PC-3 (cell line): ENCODE measurements around the gene UBC.

Experiments
- EZH2phosphoT487 ChIP-seq: fragments of 300-600 bp; sonication (generic); IDR thresholded peaks from 2 replicates; pipeline ENCODE4 v1.6.1; 2018; ENCODE audit warnings: mild to moderate bottlenecking, antibody characterized with exemption, low read length, borderline replicate concordance
- TF ChIP-seq, protein P1 (sequence below): fragments of 300-600 bp; sonication (generic); conservative IDR thresholded peaks from 2 replicates; pipeline ENCODE4 v1.5.1; 2017; ENCODE audit warnings: antibody characterized with exemption, low read depth, mild to moderate bottlenecking, low read length

DNA sequence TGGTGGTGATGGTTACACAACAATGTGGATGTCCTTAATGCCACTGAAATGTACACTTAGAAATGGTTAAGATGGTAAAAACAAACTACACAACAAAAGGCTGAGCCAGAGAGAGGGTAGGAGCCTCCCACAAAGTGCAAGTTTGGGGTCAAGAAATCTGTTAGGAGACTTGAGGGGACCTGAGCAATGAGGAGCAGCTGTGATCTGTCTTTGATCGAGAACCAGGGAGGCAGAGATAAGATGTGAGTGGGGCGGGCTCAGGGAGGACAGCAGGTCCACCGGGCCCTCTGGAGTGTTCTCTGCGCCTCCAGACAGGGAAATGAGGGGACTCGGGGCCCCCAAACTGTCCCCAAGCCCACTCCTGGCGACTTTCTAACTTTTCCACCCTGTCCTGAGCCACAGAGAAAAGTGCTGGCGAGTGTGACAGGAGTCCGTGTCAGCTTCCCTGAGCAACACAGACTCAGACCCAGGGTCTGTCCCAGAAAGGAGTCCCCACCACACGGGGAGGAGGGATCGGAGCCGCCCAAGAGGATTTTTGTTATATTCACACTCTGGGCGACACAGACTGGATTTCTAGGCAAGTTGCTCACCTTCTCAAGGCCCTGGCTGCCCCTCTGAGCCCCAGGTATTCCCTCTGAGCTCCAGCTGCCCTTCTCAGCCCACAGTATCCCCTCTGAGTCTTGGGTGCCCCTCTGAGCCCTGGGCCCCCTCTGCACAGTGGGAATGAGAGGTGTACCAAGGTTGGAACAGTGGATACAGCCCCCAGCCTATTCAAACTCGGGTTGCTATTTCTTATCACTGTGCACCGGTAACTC is 39.3 kb downstream of the UBC start:
- TF ChIP-seq, protein P1, sequence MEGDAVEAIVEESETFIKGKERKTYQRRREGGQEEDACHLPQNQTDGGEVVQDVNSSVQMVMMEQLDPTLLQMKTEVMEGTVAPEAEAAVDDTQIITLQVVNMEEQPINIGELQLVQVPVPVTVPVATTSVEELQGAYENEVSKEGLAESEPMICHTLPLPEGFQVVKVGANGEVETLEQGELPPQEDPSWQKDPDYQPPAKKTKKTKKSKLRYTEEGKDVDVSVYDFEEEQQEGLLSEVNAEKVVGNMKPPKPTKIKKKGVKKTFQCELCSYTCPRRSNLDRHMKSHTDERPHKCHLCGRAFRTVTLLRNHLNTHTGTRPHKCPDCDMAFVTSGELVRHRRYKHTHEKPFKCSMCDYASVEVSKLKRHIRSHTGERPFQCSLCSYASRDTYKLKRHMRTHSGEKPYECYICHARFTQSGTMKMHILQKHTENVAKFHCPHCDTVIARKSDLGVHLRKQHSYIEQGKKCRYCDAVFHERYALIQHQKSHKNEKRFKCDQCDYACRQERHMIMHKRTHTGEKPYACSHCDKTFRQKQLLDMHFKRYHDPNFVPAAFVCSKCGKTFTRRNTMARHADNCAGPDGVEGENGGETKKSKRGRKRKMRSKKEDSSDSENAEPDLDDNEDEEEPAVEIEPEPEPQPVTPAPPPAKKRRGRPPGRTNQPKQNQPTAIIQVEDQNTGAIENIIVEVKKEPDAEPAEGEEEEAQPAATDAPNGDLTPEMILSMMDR, result no peak
- TF ChIP-seq EZH2phosphoT487, result no peak
